CD4-positive, alpha-beta T cell treated with Interleukin-6 at 100 ng/mL for 8 hours (primary cell): ENCODE results near the gene MEX3D.

Experiments
- DNase-seq: peaks from one replicate; pipeline ENCODE4 v3.0.0-alpha.2; 2020; ENCODE audit warnings: mixed read lengths, low spot score

The MEX3D gene

GRCh38 chr19:1568320-1569019 lies at the start of gene MEX3D:
MEX3D (minus strand) TSS chr19:1568325; CDS start chr19:1568058, 267 bp downstream.
- peak; percentile 81 for DNase-seq

DNA sequence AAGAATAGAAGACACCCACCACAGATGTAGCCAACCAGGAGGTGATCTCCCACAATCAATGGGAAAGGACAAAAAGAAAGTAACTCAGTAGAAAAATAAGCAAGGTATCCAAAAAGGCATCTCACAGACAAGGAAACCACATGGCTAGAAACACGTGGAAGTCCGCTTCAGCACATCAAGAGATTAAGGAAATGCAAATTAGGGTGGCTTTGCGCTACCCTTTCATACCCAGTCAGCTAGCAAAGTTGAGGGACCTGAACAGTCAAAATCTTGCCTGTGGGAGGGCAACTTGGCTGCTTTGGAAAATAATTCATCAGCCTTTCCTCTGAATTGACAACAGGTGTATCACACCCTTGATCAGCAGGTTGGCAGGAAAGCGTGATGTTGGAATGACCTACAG lies 48.8 kb upstream of the MEX3D start:
- no peak for DNase-seq

GRCh38 chr19:1616396-1616795 lies 48.3 kb upstream of the MEX3D start:
- DNase-seq: no peak

DNA sequence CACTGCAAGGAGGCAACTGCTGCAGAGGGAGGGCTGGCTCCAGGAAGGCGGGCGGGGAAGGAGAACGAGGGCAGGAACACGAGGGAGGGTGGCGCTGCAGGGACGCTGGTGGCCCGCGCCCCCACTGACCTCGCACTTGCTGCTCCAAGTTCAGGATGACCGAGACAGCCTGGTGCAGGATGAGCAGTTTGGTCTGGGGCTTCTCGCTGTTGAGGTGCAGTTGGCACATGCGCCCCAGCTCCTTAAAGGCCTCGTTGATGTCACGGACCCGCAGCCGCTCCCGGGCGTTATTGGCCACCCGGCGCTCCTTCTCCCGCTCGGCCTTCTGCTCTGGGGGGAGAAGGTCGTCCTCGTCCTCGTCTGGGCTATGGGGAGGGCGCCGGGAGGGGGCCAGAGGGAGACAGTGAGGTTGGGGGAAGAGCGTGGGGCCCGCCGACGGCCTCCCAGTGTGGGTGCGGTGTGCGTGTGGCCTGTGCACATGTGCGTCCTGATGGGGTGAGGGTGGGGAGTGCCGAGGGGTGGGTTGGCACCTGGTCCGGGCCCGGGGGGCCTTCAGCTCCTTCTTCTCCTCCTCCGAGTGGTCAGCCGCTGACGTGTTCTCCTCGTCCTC lies 47.1 kb upstream of the MEX3D start:
- DNase-seq: no peak

DNA sequence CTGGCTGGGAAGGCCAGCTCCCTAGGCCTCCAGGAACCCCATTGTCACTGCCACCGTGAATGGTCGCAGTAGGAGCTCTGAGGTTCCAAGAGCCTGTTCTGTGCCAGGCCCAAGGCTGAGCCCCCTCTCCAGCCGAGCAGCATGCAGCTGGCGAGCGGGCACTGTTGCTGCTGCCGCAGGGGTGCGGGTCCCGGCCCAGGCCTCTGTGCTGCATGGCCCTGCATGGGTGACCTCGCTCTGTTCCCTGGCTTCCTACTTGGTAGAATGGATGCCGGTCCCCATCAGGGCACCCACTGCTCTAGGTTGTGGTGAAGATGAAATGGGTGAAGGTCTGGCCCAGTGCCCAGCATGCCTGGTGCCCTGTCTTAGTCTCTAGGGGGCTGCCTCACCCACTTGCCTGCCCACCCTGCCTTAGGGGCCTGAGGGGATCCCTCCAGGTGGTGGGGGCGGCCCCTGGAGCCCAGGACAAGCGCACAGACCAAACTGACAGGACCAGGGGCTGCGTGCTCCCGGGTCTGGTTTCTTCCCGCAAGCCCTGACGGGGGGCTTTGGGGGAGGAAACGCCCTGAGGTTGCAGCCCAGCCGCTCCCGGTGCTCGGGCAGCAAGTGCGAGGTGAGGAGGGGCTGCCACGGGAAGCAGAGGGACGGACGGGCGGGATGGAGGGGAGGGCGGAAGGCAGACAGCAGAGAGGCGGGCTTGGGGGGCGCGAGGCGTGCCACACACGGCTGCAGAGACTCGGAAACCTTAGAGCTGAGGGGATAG lies 45.9 kb upstream of the MEX3D start:
- DNase-seq: no peak

DNA sequence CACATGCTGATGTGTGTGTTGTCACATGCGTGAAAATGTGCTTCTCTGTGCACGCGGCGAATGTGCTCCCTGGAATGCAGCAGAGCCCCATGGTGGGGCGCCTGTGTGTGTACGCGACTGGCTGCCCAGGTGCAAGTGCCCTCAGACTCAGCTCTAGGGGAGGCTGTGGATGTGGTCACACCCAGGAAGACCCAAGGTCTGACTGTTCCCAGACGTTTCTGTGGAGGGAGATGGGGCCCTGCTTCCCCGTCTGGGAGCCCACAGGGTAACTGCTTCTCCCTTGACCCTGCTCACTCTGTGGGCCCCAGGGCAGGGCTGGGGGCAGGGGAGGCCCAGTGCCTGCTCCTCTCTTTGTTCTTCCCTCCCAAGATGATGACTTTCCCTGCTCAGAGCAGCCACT lies 45.0 kb upstream of the MEX3D start:
- DNase-seq: no peak

DNA sequence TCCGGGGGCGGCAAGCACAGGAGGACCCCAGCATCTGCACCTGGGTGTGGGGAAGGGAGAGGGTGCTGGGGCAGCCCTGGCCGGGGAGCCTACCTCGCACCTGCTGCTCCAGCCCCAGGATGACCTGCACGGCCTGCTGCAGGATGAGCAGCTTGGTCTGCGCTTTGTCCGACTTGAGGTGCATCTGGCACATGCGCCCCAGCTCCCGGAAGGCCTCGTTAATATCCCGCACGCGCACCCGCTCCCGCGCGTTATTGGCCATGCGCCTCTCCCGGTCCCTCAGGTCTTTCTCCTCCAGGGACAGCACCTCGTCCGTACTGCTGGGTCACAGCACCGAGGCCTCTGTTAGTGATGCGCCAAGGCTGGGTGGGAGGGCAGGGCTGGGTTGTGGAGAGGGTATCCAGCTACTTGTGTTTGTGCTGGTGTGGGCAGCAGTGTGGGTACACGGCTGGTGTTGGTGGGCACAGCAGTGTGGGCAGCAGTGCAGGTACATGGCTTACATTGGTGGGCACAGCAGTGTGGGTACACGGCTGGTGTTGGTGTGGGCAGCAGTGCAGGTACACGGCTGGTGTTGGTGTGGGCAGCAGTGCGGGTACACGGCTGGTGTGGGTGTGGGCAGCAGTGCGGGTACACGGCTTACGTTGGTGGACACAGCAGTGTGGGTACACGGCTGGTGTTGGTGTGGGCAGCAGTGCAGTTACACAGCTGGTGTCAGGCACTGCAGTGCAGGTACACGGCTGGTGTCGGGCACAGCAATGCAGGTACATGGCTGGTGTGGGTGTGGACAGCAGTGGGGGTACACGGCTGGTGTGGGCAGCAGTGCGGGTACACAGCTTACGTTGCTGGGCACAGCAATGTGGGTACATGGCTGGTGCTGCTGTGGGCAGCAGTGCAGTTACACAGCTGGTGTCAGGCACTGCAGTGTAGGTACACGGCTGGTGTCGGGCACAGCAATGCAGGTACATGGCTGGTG lies 44.3 kb upstream of the MEX3D start:
- DNase-seq: no peak

GRCh38 chr19:1611353-1611752 lies 43.2 kb upstream of the MEX3D start:
- DNase-seq: no peak

DNA sequence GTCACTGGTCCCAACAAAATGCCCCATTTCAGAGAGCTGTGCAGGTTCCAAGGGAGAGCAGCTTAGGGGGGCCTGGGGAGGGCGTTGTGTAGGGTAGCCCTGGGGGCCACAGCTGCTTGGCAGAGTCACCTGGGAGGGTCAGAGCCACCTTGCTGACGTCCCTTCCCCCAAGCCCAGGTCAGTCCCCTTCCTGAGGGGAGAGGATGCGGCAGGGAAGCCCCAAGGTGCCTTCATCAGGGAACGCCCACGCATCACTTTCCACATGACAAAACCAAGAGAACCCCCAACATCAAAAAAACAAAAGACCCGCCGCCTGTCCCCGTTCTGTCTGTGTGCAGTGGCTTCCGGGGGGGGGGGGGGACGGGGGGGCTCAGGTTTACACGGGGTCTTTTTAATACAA lies 42.5 kb upstream of the MEX3D start:
- DNase-seq: no peak

DNA sequence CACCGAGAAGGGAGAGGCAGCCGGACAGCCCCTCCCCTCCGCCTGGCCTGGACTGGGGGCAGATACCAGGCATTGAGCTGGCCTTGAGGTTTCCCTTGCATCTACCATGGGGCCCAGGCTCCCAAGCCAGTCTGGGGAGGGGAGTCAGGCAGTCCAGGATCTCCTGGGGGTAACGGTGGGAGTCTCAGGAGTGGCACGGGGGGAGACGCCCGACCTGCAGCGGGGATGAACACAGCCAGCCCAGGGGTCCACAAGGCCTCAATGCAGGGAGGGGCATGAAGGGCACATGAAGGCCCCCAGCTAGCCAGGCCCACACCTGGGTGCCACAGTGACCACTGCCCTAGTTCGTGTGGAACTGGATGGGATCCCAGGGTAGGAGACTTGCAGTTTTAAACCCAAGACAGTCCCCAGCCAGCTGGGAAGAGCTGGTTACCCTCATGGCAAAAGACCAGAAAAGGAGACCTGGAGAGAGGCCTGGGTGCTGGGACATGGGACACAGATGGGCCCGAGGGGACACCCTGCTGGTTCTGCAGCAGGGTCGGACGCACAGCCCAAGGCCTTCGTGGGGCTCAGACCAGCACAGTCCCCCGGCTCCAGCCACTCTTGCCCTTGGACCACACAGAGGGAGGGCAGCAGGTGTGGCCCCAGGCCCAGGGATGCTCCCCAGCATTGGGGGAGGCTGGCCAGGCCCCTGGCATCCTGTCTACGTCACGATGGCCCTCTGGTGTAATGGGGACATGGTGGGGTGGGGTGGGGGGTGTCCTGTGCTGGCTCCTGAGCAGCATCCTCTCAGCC lies 41.8 kb upstream of the MEX3D start:
- no peak for DNase-seq

GRCh38 chr19:1609103-1609396 lies 40.9 kb upstream of the MEX3D start:
- DNase-seq: peak; percentile 39

DNA sequence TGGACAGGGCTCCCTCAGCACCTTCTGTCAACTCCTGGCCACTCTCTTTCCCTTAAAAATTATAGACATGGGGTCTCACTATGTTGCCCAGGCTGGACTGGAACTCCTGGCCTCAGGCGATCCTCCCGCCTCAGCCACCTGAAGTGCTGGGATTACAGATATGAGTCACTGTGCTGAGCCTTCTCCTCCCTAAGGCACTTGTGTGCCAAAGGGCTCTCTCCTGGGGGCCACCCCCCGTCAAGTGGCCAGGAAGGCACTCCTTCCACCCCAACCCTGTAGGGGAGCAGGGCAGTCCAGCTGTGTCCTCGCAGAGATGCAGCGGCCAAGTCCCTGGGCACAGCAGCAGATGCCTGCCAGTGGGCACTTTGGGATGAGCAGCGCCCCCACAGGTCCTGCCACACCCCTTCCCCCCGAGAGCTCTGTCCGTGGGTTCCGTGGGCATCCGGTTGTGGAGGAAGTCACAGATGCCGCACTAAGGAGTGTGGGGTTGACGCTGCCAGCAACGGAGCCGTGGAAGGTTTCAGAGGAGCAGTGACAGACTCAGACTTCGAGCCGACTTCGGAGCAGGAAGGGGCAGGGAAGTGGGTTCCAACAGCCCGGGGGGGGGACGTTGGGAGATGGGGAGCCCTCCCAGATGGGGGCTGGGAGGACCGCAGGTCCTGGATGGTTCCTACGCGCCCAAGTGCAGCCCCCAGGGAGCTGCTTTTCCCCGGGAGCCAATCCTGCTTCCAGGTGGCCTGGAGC lies 40.4 kb upstream of the MEX3D start:
- peak; percentile 41 for DNase-seq

- no peak for DNase-seq
Observed at GRCh38 chr19:1606138-1606651, 38.1 kb upstream of the MEX3D start.

GRCh38 chr19:1605236-1606137 lies 37.4 kb upstream of the MEX3D start, which contains the start of gene UQCR11:
UQCR11 (minus strand) TSS chr19:1605462; CDS start chr19:1605409, 53 bp downstream.
- peak; percentile 92 for DNase-seq

- no peak for DNase-seq
Observed at GRCh38 chr19:1602091-1602707, 34.1 kb upstream of the MEX3D start.

DNA sequence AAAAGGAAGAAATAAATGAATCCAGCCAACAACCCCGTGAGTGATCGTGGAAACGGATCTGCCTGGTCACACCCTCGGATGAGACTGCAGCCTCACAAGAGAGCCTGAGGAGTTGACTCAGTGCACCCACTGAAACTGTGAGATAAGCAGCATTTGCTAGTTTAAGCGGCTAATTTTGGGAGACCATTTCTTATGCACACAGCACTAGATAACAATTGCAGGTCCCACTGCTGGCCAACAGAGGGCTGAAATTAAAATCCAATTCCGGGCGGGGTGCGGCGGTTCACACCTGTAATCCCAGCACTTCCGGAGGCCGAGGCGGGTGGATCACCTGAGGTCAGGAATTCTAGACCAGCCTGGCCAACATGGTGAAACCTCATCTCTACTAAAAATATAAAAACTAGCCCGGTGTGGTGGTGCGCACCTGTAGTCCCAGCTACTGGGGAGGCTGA lies 33.5 kb upstream of the MEX3D start:
- DNase-seq: no peak

DNA sequence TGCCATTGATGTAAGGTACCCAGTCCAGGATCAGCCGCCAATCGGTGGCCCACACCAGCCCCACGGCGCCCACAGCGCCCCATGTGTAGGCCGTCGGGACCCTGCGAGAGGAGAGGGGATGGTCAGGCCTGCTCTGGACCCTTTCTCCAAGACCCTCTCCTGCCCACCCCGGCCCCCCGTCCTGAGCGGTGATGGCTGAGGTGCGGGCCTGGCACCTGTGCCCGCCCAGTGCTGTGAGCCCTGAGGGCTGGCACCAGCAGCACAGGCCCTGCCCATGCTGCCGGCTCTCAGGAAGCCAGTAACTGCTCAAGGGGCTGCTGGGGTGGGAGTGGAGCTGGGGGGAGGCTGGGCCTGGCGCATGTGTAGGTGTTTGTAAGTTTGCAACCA lies 31.3 kb upstream of the MEX3D start:
- no peak for DNase-seq

DNA sequence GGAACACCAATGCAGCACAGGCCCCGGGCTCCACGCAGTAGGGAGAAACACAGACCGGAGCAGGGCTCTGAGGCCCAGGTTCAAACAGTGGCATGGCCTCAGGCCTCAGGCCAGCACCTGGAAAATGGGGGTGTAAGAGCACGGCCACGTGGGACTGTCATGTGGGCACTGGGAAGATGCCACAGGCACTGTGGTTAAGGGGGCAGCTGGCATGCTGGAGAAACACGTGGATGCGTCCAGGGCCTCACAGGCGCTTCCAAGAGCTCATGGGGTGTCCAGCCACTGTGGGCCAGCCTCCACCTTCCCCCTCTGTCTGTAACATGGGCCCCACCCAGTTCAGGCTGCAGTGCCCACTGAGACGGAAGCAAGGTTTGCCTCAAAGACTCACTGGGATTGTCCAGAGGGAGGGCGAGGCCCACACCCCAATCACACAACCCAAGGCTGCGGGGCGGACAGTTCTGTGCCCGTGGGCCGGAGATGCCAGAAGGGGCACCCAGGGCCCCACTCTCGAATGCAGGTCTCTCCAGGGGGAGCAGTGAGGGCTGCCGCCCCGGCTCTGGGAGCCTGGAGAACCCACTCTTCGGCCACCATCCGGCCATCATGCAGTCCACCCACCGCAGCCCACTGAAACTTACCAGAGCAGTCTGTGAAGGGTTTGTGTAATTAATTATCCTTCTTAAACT lies 30.8 kb upstream of the MEX3D start:
- no peak for DNase-seq
